B cell (primary cell): ENCODE data around the gene TBC1D4. TPM values are rescaled to one million over a fixed set of nuclear protein-coding genes. Genes with fewer than 3 reads are reported as not detected.

Experiments
- ATAC-seq: fragments of 200-7000 bp; cut with Tn5 transposase; one replicate; pipeline ENCODE4 v1.10.0; 2021; ENCODE audit warnings: low read depth, mild to moderate bottlenecking, moderate number of reproducible peaks, moderate library complexity
- CTCF ChIA-PET: fragments of 350-600 bp; sonication (Branson Sonifier 250); formaldehyde crosslinking; loops from one replicate; lab custom pipeline; 2021; ENCODE audit warnings: antibody characterized with exemption, inconsistent platforms; lab: Charles Lee
- POLR2A ChIA-PET: fragments of 350-600 bp; sonication (Branson Sonifier 250); formaldehyde crosslinking; loops from one replicate; lab custom pipeline; 2021; ENCODE audit warnings: antibody characterized with exemption; lab: Charles Lee
- DNase-seq: peaks from one replicate; pipeline ENCODE4 v3.0.0; 2013
- H2AFZ ChIP-seq: 2 replicates; pipeline ENCODE4 v1.6.1; 2012; ENCODE audit warnings: mild to moderate bottlenecking, low read depth, low read length; ENCODE audit not compliant: insufficient read depth, poor library complexity, severe bottlenecking
- H3K27ac ChIP-seq, 2 donors: 1 replicate in 1 of 2; 2 replicates in 1 of 2; pipeline ENCODE4 v1.5.1; 2012 to 2013; ENCODE audit warnings: low read length in 2 of 2, mild to moderate bottlenecking in 2 of 2, moderate library complexity in 1 of 2
- H3K27me3 ChIP-seq, 4 experiments: fragments of 200-600 bp in 1 of 4; sonication (generic) in 1 of 4; replicated peaks in 1 of 4; 1 replicate in 2 of 4; 2 replicates in 2 of 4; pipeline versions ENCODE4 v1.6.1 to v1.7.0; 2013 to 2016; ENCODE audit warnings: low read length in 3 of 4, mild to moderate bottlenecking in 2 of 4, mixed read lengths in 1 of 4, moderate library complexity in 1 of 4; ENCODE audit not compliant: insufficient read depth in 4 of 4, control insufficient read depth in 3 of 4; ENCODE audit errors: control extremely low read depth in 1 of 4
- H3K36me3 ChIP-seq, 2 experiments: replicated peaks in 1 of 2; 1 replicate in 1 of 2; 2 replicates in 1 of 2; pipeline versions ENCODE4 v1.6.1 to v1.7.1; 2013; ENCODE audit warnings: low read length in 1 of 2; ENCODE audit not compliant: insufficient read depth in 2 of 2, control insufficient read depth in 1 of 2; ENCODE audit errors: control extremely low read depth in 1 of 2, extremely low read depth in 1 of 2
- H3K4me1 ChIP-seq, 2 donors: fragments of 200-600 bp in 1 of 2; sonication (generic) in 1 of 2; 1 replicate in 1 of 2; 2 replicates in 1 of 2; pipeline versions ENCODE4 v1.5.1 to v1.6.1; 2013 to 2017; ENCODE audit warnings: low read length in 2 of 2; ENCODE audit not compliant: control insufficient read depth in 2 of 2, insufficient read depth in 2 of 2
- H3K4me2 ChIP-seq: replicated peaks from 2 replicates; pipeline ENCODE3; 2012; ENCODE audit warnings: mild to moderate bottlenecking, low read depth, low read length; ENCODE audit not compliant: poor library complexity, severe bottlenecking
- H3K4me3 ChIP-seq, 5 experiments: fragments of 200-600 bp in 1 of 5; sonication (generic) in 1 of 5; 1 replicate in 3 of 5; 2 replicates in 2 of 5; pipeline versions ENCODE4 v1.5.1 to v1.7.0; 2011 to 2016; ENCODE audit warnings: low read length in 4 of 5, mild to moderate bottlenecking in 4 of 5, low read depth in 2 of 5, control low read depth in 1 of 5, moderate library complexity in 1 of 5; ENCODE audit not compliant: insufficient read depth in 1 of 5; ENCODE audit errors: control extremely low read depth in 1 of 5, extremely low read depth in 1 of 5
- H3K79me2 ChIP-seq: fragments of 200-600 bp; sonication (generic); one replicate; pipeline ENCODE4 v1.6.0; 2016; ENCODE audit warnings: low read length; ENCODE audit not compliant: control insufficient read depth, insufficient read depth
- H3K9ac ChIP-seq: fragments of 200-600 bp; sonication (generic); 2 replicates; pipeline ENCODE4 v1.6.1; 2017; ENCODE audit warnings: mild to moderate bottlenecking, low read length, moderate library complexity
- H3K9me3 ChIP-seq, 3 donors: one replicate each; pipeline versions ENCODE4 v1.6.1 to v1.7.1; 2013; ENCODE audit warnings: low read length in 2 of 3; ENCODE audit not compliant: control insufficient read depth in 2 of 3, insufficient read depth in 1 of 3; ENCODE audit errors: control extremely low read depth in 1 of 3
- H4K20me1 ChIP-seq: 2 replicates; pipeline ENCODE4 v1.6.0; 2012; ENCODE audit warnings: mild to moderate bottlenecking, low read length; ENCODE audit not compliant: insufficient read depth, control insufficient read depth, poor library complexity, severe bottlenecking
- H3K27ac Mint-ChIP-seq: one replicate; pipeline ENCODE4 v1.8.0; 2021; ENCODE audit warnings: mixed read lengths
- H3K27me3 Mint-ChIP-seq: one replicate; pipeline ENCODE4 v1.8.0; 2021; ENCODE audit warnings: mixed read lengths
- H3K4me1 Mint-ChIP-seq: one replicate; pipeline ENCODE4 v1.8.0; 2021; ENCODE audit warnings: mixed read lengths
- H3K4me3 Mint-ChIP-seq: one replicate; pipeline ENCODE4 v1.8.0; 2021; ENCODE audit warnings: mixed read lengths
- H3K9me3 Mint-ChIP-seq: one replicate; pipeline ENCODE4 v1.8.0; 2022; ENCODE audit warnings: mixed read lengths; ENCODE audit not compliant: insufficient read depth
- EZH2 ChIP-seq: IDR thresholded peaks from 2 replicates; pipeline ENCODE4 v1.6.1; 2012; ENCODE audit warnings: borderline replicate concordance, low read depth, mild to moderate bottlenecking, moderate library complexity, low read length; ENCODE audit not compliant: insufficient read depth, poor library complexity, severe bottlenecking
- WGBS: methylation state at CpG from one replicate; pipeline ENCODE4 v1.1.5; 2013; ENCODE audit warnings: missing lambda C conversion rate; ENCODE audit not compliant: insufficient coverage; 5-methylcytosine and 5-hydroxymethylcytosine counted together
- intact Hi-C: fragments of 100-400 bp; cut with micrococcal nuclease; formaldehyde crosslinking; loops from one replicate; pipeline ENCODE4 v1.10.0; 2022
- polyA plus RNA-seq: library from polyadenylated mRNA; depleted of rRNA; stranded (reverse); fragments of >200 nt; gene quantifications from 2 replicates; pipeline ENCODE4 v1.2.3, GENCODE V29; 2012
- total RNA-seq, 2 donors: library from RNA; stranded (reverse); fragments of 120-200 nt in 1 of 2; gene quantifications; 1 replicate in 1 of 2; 2 replicates in 1 of 2; pipeline versions ENCODE4 v1.2.3 to v1.2.4, GENCODE V29; 2013 to 2022
- TF ChIP-seq, protein P1 (sequence below): fragments of 200-600 bp; IDR thresholded peaks from one replicate; pipeline ENCODE4 v1.8.0; 2022; ENCODE audit warnings: antibody characterized with exemption, mild to moderate bottlenecking

Gene TBC1D4
- total and polyA plus RNA-seq, 2 donors (not counting 1 experiment from before 2014, with no cell fraction given) = 1.6 to 3.5 TPM

DNA sequence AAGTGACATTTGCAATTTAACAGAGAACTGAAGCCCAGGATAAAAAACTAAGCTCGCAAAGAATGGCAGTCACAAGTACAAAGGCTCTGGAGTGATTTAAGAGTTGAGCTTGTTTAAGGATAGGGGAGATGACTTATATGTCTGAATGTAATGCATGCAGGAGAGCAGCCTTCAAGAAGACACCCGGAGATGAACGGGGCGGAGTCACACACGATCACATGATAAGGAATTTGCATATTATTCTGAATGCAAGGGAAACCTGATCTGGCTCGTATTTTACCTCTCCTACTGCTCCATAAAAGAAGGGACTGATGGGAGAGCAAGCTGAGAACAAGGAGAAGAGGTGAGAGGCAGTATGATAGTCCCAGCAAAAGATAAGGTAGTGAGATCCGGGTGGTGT lies 12.9 kb downstream of the TBC1D4 start:
- no peaks in the 10 kb centered on the region for H3K27me3 ChIP-seq
- H2AFZ ChIP-seq = no peak overlapping the region
- POLR2A ChIA-PET = no interaction called here
- 93% methylated on average over 5 of the region's 7 CpGs for WGBS
- CTCF ChIA-PET = interaction anchor here (1.5 kb wide), 1 partner anchor 13 kb away, joined by 3 read pairs; the partner anchor contains the start of gene TBC1D4
- Mint-ChIP-seq H3K27me3 (peaks cover 14% of the 10 kb centered on the region), H3K4me1 (no peaks in the 10 kb centered on the region), H3K4me3 (no peak overlapping the region), H3K9me3 (no peaks in the 10 kb centered on the region), H3K27ac (no peak overlapping the region)
- TF ChIP-seq EZH2 = no peak
- TF ChIP-seq, protein P1, sequence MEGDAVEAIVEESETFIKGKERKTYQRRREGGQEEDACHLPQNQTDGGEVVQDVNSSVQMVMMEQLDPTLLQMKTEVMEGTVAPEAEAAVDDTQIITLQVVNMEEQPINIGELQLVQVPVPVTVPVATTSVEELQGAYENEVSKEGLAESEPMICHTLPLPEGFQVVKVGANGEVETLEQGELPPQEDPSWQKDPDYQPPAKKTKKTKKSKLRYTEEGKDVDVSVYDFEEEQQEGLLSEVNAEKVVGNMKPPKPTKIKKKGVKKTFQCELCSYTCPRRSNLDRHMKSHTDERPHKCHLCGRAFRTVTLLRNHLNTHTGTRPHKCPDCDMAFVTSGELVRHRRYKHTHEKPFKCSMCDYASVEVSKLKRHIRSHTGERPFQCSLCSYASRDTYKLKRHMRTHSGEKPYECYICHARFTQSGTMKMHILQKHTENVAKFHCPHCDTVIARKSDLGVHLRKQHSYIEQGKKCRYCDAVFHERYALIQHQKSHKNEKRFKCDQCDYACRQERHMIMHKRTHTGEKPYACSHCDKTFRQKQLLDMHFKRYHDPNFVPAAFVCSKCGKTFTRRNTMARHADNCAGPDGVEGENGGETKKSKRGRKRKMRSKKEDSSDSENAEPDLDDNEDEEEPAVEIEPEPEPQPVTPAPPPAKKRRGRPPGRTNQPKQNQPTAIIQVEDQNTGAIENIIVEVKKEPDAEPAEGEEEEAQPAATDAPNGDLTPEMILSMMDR = no peak
- H3K9me3 ChIP-seq = no peaks in the 10 kb centered on the region
- DNase-seq = no peak
- no peaks in the 10 kb centered on the region for H4K20me1 ChIP-seq
- H3K27ac ChIP-seq = no peak overlapping the region
- no peaks in the 10 kb centered on the region for H3K4me1 ChIP-seq
- no peak overlapping the region for H3K9ac ChIP-seq
- ATAC-seq = no peak
- H3K4me3 ChIP-seq = no peak overlapping the region
- intact Hi-C loops = no loop called here
- H3K79me2 ChIP-seq = no peaks in the 10 kb centered on the region
- H3K4me2 ChIP-seq = no peak overlapping the region
- H3K36me3 ChIP-seq = no peaks in the 10 kb centered on the region

DNA sequence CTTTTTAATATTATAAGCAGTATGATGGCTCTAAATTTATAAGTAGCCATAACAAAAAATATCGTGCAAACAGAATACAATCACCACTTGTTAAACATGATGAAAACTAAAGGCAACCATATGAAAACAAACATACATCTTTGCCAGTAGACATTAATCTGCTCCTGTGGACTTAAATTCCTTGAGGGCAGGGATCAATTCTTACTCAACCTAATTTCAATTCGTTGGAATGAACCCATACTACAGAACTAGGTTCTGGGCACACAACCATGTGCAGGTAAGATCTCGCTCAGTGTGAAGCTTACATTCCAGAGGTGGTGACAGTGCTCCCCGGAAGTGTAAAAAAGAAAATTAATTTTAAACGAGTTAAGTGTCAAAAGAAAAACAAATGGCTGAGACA lies 13.4 kb downstream of the TBC1D4 start:
- CTCF ChIA-PET = interaction anchor here (1.5 kb wide), 1 partner anchor 14 kb away, joined by 3 read pairs; the partner anchor contains the start of gene TBC1D4

More for the DNA sequence above, 13.4 kb downstream of the TBC1D4 start:
- Histone ChIP-seq H3K9me3 (no peaks in the 10 kb centered on the region), H3K4me2 (no peak overlapping the region), H3K4me1 (no peaks in the 10 kb centered on the region), H2AFZ (no peak overlapping the region), H4K20me1 (no peaks in the 10 kb centered on the region), H3K27me3 (no peaks in the 10 kb centered on the region), H3K9ac (no peak overlapping the region), H3K79me2 (no peaks in the 10 kb centered on the region), H3K27ac (no peak overlapping the region), H3K36me3 (no peaks in the 10 kb centered on the region), H3K4me3 (no peak overlapping the region)
- no peaks in the 10 kb centered on the region for H3K9me3 Mint-ChIP-seq
- WGBS = 67% methylated on average over 1 of the region's 5 CpGs
- no peak for TF ChIP-seq EZH2
- TF ChIP-seq, protein P1 = no peak
- DNase-seq (no peak), ATAC-seq (no peak)
- H3K4me3 Mint-ChIP-seq = no peak overlapping the region
- peaks cover 14% of the 10 kb centered on the region for H3K27me3 Mint-ChIP-seq
- no peaks in the 10 kb centered on the region for H3K4me1 Mint-ChIP-seq
- H3K27ac Mint-ChIP-seq = no peak overlapping the region
- intact Hi-C loops = no loop called here
- POLR2A ChIA-PET = no interaction called here
